Right lobe of liver (tissue), 6 donors: ENCODE results near the gene CCDC9B. TPM values are rescaled to one million over a fixed set of nuclear protein-coding genes. Genes with fewer than 3 reads are reported as not detected.

Experiments
- ATAC-seq, 4 donors: fragments of 200-7000 bp; cut with Tn5 transposase; one replicate each; pipeline ENCODE4 v1.9.1; 2020; ENCODE audit warnings: mild to moderate bottlenecking in 4 of 4, moderate library complexity in 4 of 4
- DNase-seq, 3 donors: peaks; one replicate each; pipeline ENCODE4 v3.0.0-alpha.2; 2020
- H3K27ac ChIP-seq, 3 donors: fragments of 200-600 bp; one replicate each; pipeline ENCODE4 v1.8.0; 2022
- H3K27me3 ChIP-seq, 2 donors: fragments of 200-600 bp; one replicate each; pipeline ENCODE4 v1.8.0; 2022
- H3K36me3 ChIP-seq, 4 donors: fragments of 200-600 bp; sonication (generic) in 1 of 4; one replicate each; pipeline versions ENCODE4 v1.5.1 to v1.8.0; 2017 to 2022; ENCODE audit warnings: control low read depth in 1 of 4
- H3K4me1 ChIP-seq, 4 donors: fragments of 200-600 bp; sonication (generic) in 1 of 4; one replicate each; pipeline versions ENCODE4 v1.5.1 to v1.8.0; 2017 to 2022; ENCODE audit warnings: control low read depth in 1 of 4
- H3K4me3 ChIP-seq, 3 donors: fragments of 200-600 bp; one replicate each; pipeline ENCODE4 v1.8.0; 2022
- H3K9me3 ChIP-seq, 4 donors: fragments of 200-600 bp; sonication (generic) in 1 of 4; one replicate each; pipeline versions ENCODE4 v1.5.1 to v1.8.0; 2017 to 2022; ENCODE audit warnings: control low read depth in 1 of 4
- POLR2A ChIP-seq: fragments of 450-650 bp; IDR thresholded peaks from one replicate; pipeline ENCODE4 v1.6.1; 2017; ENCODE audit warnings: antibody characterized with exemption, mild to moderate bottlenecking
- WGBS: methylation state at CpG from one replicate; pipeline ENCODE4 v1.1.6; 2018; ENCODE audit warnings: low coverage, low lambda C conversion rate; ENCODE audit not compliant: insufficient coverage; ENCODE audit errors: missing lambda C conversion rate; 5-methylcytosine and 5-hydroxymethylcytosine counted together
- intact Hi-C, 2 donors: fragments of 100-400 bp; cut with DNase I; formaldehyde crosslinking; loops; one replicate each; pipeline versions ENCODE4 v1.11.2 to v1.14.1; 2022
- total RNA-seq, 6 experiments: library from RNA; depleted of rRNA in 2 of 6; stranded (reverse); fragments of >200 nt in 2 of 6; fragmentation: NEBNext Ultra II Directional in 3 of 6; extraction: Animal tissue kit (Norgen Biotek cat#: 25700) in 3 of 6; gene quantifications; one replicate each; pipeline versions ENCODE4 v1.1.0 to v1.2.4, GENCODE V29; 2016 to 2023
- TF ChIP-seq, protein P1 (sequence below), 4 donors: fragments of 200-600 bp in 3 of 4; fragments of 450-650 bp in 1 of 4; IDR thresholded peaks; one replicate each; pipeline versions ENCODE4 v1.5.1 to v1.8.0; 2016 to 2022; ENCODE audit warnings: antibody characterized with exemption in 4 of 4, mild to moderate bottlenecking in 2 of 4
- donor health status: DM: no; HTN: yes; CAD: no.
- donor health status: DM: no; HTN: no; CAD: no.
- donor health status: DM: no; HTN: no; CAD: no.
- donor health status: DM: no; HTN: yes; CAD: no.
- donor health status: DM: no; HTN: yes; CAD: no.

Gene CCDC9B
- total RNA-seq, 6 experiments from 2014 or later = 4.2 to 11.9 (median 4.7) TPM

- Histone ChIP-seq H3K4me1 (peaks cover 0 to 16% (median 8%) of the 10 kb centered on the region in 4 donors), H3K4me3 (no peak overlapping the region), H3K27me3 (no peaks in the 10 kb centered on the region), H3K9me3 (no peaks in the 10 kb centered on the region), H3K36me3 (no peaks in the 10 kb centered on the region), H3K27ac (no peak overlapping the region)
- TF ChIP-seq POLR2A = no peak
- TF ChIP-seq, protein P1, sequence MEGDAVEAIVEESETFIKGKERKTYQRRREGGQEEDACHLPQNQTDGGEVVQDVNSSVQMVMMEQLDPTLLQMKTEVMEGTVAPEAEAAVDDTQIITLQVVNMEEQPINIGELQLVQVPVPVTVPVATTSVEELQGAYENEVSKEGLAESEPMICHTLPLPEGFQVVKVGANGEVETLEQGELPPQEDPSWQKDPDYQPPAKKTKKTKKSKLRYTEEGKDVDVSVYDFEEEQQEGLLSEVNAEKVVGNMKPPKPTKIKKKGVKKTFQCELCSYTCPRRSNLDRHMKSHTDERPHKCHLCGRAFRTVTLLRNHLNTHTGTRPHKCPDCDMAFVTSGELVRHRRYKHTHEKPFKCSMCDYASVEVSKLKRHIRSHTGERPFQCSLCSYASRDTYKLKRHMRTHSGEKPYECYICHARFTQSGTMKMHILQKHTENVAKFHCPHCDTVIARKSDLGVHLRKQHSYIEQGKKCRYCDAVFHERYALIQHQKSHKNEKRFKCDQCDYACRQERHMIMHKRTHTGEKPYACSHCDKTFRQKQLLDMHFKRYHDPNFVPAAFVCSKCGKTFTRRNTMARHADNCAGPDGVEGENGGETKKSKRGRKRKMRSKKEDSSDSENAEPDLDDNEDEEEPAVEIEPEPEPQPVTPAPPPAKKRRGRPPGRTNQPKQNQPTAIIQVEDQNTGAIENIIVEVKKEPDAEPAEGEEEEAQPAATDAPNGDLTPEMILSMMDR (IDR thresholded peaks at IDR 0.05) = no peak
- intact Hi-C loops = loop anchor here in 1 of 2 donors (10.0 kb wide), 1 partner anchor 49 kb away; no protein-coding TSS in a partner anchor
- DNase-seq (no peak), ATAC-seq (no peak)
- WGBS = 80% methylated on average over 10 of the region's 11 CpGs
Observed at GRCh38 chr15:40365624-40366456, 25.1 kb upstream of the CCDC9B start.

DNA sequence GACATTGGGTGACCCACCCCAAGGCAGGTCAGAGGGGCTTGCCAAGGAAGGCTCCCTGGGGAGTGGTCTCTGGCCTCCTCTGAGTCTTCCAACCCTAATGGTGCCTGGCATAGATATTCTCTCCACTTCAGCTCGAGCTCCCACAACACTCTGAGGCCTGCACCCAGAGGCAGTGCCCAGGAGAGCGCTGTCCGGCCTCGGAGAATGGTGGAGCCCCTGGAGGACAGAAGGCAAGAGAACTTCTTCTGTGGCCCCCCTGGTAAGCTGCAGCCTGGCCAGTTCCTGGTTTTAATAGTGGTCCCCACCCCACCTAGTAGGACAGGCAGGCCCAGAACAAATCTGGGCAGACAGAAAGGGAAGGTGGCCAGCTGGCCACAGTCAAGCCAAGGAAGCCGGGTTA lies 24.3 kb upstream of the CCDC9B start:
- no peak for ATAC-seq
- no CpG with 5 or more reads among the region's 5 CpGs for WGBS
- Histone ChIP-seq H3K9me3 (no peaks in the 10 kb centered on the region), H3K4me3 (no peak overlapping the region), H3K4me1 (peaks cover 0 to 16% (median 8%) of the 10 kb centered on the region in 4 donors), H3K27ac (no peak overlapping the region), H3K36me3 (no peaks in the 10 kb centered on the region), H3K27me3 (no peaks in the 10 kb centered on the region)
- DNase-seq = no peak
- intact Hi-C loops = loop anchor here in 1 of 2 donors (10.0 kb wide), 1 partner anchor 50 kb away; no protein-coding TSS in a partner anchor
- TF ChIP-seq POLR2A = no peak
- TF ChIP-seq, protein P1 (IDR thresholded peaks at IDR 0.05) = no peak

GRCh38 chr15:40364251-40364650 lies 23.5 kb upstream of the CCDC9B start:
- 40% methylated on average over 1 of the region's 6 CpGs for WGBS
- TF ChIP-seq, protein P1 (IDR thresholded peaks at IDR 0.05) = no peak
- no peak for TF ChIP-seq POLR2A
- Histone ChIP-seq H3K27me3 (no peaks in the 10 kb centered on the region), H3K36me3 (no peaks in the 10 kb centered on the region), H3K9me3 (no peaks in the 10 kb centered on the region), H3K4me3 (no peak overlapping the region), H3K4me1 (peaks cover 0 to 16% (median 8%) of the 10 kb centered on the region in 4 donors), H3K27ac (no peak overlapping the region)
- ATAC-seq (no peak), DNase-seq (no peak)
- intact Hi-C loops = loop anchor here in 1 of 2 donors (10.0 kb wide), 1 partner anchor 51 kb away; no protein-coding TSS in a partner anchor

GRCh38 chr15:40363611-40364010 lies 22.9 kb upstream of the CCDC9B start:
- no peak for ATAC-seq
- Histone ChIP-seq H3K36me3 (no peaks in the 10 kb centered on the region), H3K27ac (no peak overlapping the region), H3K9me3 (no peaks in the 10 kb centered on the region), H3K4me1 (peaks cover 0 to 16% (median 8%) of the 10 kb centered on the region in 4 donors), H3K27me3 (no peaks in the 10 kb centered on the region), H3K4me3 (no peak overlapping the region)
- intact Hi-C loops = loop anchor here in 1 of 2 donors (10.0 kb wide), 1 partner anchor 51 kb away; no protein-coding TSS in a partner anchor
- peak in 1 of 3 donors; percentile 9 for DNase-seq
- WGBS = 87% methylated on average over 7 of the region's 8 CpGs
- no peak for TF ChIP-seq POLR2A
- TF ChIP-seq, protein P1 (IDR thresholded peaks at IDR 0.05) = no peak
